Stimulated activated CD8-positive, alpha-beta memory T cell treated with anti-CD3 and anti-CD28 coated beads, Interleukin-4, amount 100 ng/mL, for 4 hours (primary cell): ENCODE results near the gene KRT37.

Experiments
- DNase-seq, 2 donors: peaks; one replicate each; pipeline ENCODE4 v3.0.0-alpha.2; 2020; ENCODE audit warnings: low read depth in 2 of 2, low spot score in 1 of 2

KRT37 gene

GRCh38 chr17:41424111-41424635 lies at the start of gene KRT37:
Gene KRT37, minus strand, starts transcription at chr17:41424585. Its CDS starts 62 bp downstream, at chr17:41424523.
- no peak for DNase-seq

- DNase-seq = no peak
Measured at GRCh38 chr17:41468346-41468745, 44.0 kb upstream of the KRT37 start.

- DNase-seq = no peak
Measured at GRCh38 chr17:41467561-41467960, 43.2 kb upstream of the KRT37 start.

DNA sequence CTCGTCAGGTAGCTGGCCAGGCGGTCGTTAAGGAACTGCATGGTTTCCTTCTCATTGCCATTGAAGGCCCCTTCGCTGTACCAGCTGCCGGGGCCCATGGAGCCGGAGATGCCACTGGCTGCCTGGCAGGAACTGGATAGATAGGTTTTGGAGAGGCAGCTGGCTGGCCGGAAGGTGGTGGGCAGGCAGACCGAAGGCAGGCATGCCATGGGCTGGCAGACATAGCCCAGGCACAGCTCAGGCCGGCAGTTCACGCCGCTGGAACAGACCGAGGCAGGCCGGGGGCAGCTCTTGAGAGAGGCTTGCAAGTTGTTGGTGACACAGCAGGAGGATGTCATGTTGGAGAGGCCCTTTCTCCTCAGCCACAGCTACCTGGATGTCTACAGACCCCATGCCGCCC lies 42.6 kb upstream of the KRT37 start, which contains the start of gene KRT32:
Gene KRT32 (minus strand): TSS at position 399 of the 400 bp plus-strand sequence. CDS start 61 bp downstream, at position 338.
- no peak for DNase-seq

DNA sequence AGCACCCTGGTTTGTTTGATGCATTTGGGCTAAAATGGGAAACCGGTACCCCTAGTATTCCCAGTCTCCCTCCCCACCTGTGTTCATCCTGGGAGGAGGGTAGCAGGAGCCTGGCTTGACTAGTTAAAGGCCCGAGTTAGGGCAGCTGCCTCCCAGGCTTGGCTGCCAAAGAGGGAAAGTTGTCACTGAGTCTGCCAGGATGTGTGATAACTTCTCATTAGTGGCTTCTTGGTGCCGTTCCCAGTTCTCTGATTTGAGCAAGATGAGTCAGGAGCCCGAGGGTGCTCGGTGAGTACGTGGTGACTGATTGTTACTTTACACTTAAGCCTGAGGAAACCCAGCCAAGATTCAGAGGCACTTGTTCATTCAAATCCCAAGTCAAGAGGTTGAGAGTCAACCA lies 40.3 kb upstream of the KRT37 start:
- no peak for DNase-seq

GRCh38 chr17:41464173-41464572 lies 39.8 kb upstream of the KRT37 start:
- DNase-seq = no peak

- no peak for DNase-seq
Measured at GRCh38 chr17:41463746-41464145, 39.4 kb upstream of the KRT37 start.

DNA sequence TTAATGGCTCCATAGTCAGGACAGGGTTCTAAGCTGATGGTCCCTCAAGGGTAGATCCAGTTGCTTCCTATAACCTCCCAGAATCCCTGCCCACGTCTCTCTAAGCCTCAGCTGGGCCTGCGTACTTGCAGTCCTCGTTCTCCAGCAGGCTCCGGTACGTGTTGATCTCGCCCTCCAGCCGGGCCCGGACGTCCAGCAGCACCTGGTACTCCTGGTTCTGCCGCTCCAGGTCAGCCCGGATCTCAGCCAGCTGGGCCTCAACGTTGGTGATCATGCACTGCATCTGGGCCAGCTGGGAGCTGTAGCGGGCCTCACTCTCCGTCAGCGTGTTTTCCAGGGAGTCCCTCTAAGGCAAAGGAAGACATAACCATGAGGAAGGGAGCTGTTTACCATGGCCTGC lies 38.3 kb upstream of the KRT37 start:
- DNase-seq = no peak

- no peak for DNase-seq
Measured at GRCh38 chr17:41457676-41458075, 33.3 kb upstream of the KRT37 start.

GRCh38 chr17:41456204-41456603 lies 31.8 kb upstream of the KRT37 start:
- DNase-seq = no peak

- DNase-seq = no peak
Measured at GRCh38 chr17:41455236-41455635, 30.9 kb upstream of the KRT37 start.

GRCh38 chr17:41453066-41453465 lies 28.7 kb upstream of the KRT37 start:
- no peak for DNase-seq

GRCh38 chr17:41452281-41452680 lies 27.9 kb upstream of the KRT37 start:
- DNase-seq = no peak

GRCh38 chr17:41451154-41451728 lies 26.9 kb upstream of the KRT37 start:
- DNase-seq = no peak

- no peak for DNase-seq
Measured at GRCh38 chr17:41449008-41449407, 24.6 kb upstream of the KRT37 start.

GRCh38 chr17:41448506-41448905 lies 24.1 kb upstream of the KRT37 start:
- DNase-seq = no peak

DNA sequence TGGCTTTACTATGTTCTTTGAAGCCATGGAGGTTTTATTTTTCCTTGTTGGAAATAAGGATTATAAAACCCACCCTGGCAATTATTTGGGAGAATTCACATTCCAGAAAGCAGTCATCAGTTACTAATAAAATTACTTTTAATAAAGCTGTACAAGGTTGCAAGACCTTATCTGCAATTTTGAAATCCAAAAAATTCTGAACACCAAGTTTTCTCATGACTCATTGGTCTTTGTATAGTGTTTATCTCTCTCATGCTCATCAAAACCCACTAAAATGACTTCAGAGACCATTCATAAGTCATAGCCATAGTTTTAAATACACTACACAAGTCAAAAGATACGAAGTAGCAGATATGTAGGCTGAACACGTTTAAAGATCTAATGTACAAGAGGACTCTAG lies 22.4 kb upstream of the KRT37 start:
- DNase-seq = no peak

- no peak for DNase-seq
Measured at GRCh38 chr17:41444640-41445039, 20.3 kb upstream of the KRT37 start.

DNA sequence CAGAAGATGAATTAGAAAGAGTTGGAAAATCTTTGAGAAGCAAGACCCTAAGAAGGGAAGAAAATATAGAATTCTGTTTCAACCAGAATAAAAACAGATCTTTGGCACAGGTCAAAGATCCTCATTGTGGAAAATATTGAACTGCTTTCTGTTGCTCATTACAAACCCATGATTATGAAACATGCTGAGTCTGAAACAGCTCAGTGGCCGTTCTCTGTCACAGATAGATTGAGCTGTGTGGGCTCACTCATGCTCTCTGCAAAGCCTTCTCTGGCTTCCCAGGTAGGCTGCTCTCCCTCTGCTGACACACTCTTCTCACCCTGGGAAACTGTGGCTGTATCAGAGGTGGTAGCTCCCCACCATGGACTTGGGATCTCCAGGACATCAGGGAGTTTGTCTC lies 19.8 kb upstream of the KRT37 start:
- DNase-seq = no peak

GRCh38 chr17:41442739-41443138 lies 18.4 kb upstream of the KRT37 start:
- no peak for DNase-seq

- DNase-seq = no peak
Measured at GRCh38 chr17:41440531-41441033, 16.2 kb upstream of the KRT37 start, which contains the start of gene KRT38. Gene KRT38, minus strand, starts transcription at chr17:41440983. Its CDS starts 62 bp downstream, at chr17:41440921.

DNA sequence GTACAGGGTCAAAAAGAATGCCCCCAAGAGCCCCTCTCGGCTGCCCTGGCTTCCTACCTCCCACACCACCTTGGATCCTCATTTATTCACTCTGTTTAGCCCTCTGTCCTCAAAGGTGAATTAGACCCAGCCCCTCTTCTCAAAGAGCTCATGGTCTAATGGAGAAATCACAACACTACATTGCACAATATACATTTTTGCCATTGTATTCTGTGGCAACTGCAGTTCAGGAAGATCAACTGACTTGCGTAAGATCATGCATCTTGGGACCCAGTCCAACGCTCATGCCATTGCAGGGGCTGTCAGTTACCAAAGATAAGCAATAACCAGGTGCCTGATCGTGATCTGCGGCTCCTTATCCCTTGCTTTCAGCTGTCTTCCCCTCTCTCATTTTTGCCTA lies 15.0 kb upstream of the KRT37 start:
- no peak for DNase-seq

- DNase-seq = no peak
Measured at GRCh38 chr17:41437769-41438168, 13.4 kb upstream of the KRT37 start.
